Ammon's horn (tissue), 1 donor: ENCODE results near the gene PAXX.
"Not testable (repeated sequence)": the region's sequence is repeated elsewhere in the genome, so short reads cannot be mapped to it uniquely, and the experiment has no call there.

Experiments used
- DNase-seq: peaks from one replicate; pipeline ENCODE4 v3.0.0-alpha.2; 2016; ENCODE audit warnings: low spot score

The PAXX gene

DNA sequence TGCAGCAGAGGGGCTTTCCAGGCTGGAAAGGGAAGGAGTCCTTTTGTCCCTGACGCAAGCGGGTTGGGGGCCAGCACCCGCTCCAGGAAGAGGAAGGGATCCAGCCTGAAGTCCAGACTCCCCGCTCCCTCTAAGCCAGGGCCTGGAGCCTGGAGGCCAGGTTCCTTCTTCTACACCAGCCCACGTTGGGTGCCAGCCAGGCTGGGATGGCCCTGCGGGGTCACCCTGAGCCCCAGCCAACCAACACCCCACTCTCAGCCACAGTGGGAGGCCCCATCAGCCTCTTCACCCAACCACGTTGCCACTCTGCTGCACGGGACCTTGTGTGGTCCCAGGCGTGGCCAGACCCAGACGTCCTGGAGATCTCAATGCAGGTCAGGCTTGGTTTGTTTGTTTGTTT lies 40.6 kb downstream of the PAXX start:
- DNase-seq: no peak

DNA sequence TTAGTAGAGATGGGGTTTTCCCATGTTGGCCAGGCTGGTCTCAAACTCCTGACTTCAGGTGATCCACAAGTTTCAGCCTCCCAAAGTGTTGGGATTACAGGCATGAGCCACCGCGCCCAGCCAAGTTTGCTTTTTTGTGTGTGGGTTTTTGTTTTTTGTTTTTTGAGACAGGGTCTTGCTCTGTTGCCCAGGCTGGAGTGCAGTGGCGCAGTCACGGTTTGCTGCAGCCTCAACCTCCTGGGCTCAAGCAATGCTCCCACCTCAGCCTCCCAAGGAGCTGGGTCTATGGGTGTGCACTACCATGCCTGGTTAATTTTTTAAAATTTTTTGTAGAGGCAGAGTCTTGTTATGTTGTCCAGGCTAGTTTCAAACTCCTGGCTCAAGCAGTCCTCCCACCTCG lies 41.3 kb downstream of the PAXX start:
- not testable (repeated sequence) for DNase-seq

DNA sequence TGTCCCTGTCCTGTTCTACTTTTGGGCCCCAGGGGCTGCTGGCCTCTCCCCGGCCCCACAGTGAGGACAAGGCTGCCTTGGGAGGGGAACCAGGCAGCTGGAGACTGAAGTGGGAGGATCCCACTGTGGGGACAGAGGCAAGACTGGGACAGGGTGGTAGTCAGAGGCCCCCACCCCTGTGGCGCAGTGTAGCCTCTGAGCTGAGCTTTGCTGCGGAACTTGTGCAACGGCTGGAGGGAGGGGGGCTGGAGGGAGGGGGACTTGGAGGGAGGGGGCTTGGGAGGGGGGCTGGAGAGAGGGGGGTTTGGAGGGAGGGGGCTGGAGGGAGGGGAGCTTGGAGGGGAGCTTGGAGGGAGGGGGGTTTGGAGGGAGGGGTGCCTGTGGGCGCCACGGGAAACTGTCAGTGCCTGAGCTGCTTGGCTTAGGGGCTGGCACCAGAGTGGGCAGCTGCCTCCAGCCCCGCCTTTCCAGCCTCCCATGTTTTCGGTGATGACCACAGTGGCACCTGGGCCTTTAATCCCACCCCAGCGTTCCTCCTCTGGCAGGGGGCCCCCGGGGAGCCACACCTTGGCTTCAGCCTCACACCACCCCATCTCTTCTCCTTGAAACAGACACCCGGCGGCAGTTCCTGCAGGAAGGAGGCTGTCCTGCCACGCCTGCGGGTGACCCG lies 42.0 kb downstream of the PAXX start:
- DNase-seq: no peak

DNA sequence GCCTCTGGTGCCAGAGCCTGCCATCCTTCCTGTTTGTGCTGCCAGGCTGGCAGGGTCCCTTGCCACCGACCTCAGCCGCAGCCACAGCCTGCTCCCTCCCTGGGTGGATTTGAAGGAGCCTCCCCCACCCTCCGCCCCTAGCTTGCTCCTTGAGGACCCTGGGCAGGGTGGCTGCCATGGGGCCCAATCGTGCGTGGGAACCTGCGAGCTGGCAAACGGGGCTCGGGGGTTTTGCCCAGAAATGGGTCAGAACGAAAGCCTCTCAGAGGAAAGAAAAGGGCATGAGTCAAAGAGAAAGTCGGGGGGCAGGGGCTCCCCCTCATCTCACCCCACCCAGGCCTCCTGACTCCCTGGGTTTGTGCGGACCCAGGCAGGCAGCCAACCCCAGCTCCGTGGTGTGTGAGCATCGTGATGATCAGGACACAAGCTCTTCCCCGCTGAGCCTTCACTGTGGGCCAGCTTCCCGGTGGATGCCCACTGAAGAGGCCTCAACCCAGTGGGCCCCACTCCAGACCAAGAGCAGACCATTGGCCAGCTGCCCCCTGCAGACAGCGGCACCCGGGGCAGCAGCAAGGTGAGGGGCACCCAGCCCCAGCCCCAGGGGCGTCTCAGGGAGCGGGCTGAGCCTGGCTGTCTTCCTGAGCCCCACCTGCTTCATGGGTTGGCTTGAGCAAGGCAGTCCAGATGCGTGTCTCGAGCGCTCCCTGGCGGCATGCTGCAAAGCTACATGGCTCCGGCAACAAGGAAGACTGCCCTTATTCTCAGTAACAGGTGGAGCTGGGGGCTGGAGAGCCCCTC lies 42.7 kb downstream of the PAXX start:
- DNase-seq: peak; percentile 97

DNA sequence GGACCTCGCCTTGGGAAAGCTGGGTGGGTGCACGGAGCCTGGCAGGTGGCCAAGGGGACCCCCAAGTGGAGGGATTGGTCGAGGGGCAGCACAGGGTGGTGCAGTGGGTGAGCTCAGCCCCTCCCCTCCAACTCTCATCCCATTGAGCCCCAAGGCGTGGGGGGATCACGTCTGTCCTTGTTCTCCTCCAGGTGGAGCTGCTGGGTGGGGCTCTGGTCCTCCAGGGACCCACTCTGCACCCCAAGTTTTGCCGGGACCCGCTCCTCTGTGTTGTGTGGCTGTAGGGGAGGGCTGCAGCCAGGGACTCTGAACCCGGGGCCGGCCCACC lies 43.2 kb downstream of the PAXX start:
- DNase-seq: no peak

DNA sequence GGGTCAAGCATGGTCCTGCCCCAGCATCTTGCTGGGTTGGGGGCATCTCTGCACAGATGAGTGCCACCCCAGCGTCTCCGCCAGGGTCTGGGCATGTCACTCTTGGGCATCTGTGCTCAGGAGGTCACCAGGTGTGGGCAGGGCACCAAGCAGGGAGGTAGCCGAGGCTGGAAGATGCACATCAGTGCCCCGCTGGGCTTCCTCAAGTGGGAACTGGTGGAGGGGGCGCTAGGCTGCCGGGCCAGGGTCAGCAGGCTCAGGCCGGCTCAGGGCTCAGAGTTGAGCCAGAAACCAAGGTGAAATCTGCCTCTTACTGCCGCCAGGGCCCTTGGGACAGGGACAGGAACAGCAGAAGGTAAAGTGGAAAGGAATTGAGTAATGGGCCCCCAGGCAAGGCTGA lies 43.7 kb downstream of the PAXX start:
- DNase-seq: no peak

DNA sequence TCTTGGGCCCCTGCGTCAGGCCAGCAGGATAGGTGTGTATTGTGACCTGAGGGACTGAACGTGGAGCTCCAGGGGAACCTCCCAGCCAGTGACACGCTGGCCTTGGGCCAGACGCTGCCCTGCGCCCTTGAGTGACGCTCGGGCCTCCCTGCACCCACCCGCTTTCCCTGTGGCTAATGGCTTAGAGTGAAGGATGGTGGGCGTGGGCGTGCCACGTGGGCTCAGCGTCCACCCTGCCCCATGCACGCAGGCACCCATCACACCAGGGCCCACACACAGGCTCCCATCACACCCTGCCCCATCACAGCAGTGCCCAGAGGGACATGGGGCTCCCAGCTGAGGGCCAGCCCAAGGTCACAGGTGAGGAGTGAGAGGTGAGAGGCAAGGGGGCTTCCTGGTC lies 44.8 kb downstream of the PAXX start:
- DNase-seq: no peak

DNA sequence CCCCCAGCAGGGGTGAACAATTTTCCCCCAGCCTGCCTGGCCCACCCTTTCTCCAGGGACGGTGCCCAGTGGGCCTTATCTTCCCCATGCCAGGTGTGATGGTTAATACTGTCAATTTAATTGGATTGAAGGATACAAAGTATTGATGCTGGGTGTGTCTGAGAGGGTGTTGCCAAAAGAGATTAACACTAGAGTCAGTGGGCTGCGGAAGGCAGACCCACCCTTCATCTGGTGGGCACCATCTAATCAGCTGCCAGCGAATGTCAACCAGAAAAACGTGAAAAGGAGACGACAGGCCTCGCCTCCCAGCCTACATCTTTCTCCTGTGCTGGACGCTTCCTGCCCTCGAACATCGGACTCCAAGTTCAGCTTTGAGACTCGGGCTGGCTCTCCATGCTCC lies 45.3 kb downstream of the PAXX start:
- no peak for DNase-seq

DNA sequence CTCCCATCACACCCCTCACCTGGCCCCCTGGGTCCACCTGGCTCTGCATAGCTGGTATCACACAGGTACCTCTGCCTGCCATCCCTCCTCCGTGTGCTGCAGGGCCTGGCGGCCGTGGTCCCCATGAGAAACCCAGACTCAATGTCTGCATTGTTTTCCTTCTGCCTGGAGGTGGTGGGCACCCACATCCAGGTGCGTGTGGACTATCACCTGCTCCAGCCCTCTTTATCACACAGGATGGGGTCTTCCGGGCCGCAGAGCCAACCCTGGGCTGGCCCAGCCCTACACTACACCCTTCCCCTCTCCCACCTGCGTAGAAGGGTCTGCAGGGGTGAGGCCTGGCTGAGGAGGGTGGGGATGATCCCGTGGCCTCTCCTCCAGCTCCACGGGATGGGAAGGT lies 46.7 kb downstream of the PAXX start:
- DNase-seq: no peak

DNA sequence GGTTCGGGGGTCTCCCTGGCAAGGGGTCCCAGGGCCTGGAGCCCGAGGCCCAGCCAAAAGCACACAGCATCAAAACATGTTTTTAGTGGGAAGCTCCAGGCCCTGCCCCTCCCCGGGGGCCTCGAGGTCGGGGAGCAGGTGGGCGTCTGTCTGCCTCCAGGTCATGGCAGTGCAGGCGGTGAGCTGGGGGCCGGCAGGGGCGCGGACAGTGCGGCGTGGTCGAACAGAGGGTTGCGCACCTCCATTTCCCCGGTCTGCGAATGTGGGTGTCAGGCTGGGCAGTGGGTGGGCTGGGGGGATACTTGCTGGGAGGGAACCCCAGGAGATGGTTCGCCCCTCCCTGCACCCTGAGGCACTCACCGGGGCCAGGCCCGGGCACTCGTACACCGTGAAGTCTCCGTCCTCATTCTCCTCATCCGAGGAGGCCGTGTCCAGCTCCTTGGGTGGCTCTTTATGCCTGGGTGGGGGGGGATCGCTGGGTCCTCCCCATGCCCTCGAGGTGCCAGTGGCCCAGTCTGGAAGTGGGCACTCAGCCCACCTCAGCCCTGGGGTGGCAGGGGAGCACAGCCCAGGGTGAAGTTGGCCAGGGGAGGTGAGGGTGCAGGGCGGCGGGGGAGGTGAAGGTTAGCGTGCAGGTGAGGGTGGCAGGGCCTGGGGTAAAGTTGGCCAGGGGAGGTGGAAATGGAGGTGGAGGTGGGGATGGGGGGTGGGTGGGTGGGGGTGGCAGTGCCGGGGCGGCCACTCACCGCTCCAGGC lies 47.6 kb downstream of the PAXX start:
- DNase-seq: no peak

DNA sequence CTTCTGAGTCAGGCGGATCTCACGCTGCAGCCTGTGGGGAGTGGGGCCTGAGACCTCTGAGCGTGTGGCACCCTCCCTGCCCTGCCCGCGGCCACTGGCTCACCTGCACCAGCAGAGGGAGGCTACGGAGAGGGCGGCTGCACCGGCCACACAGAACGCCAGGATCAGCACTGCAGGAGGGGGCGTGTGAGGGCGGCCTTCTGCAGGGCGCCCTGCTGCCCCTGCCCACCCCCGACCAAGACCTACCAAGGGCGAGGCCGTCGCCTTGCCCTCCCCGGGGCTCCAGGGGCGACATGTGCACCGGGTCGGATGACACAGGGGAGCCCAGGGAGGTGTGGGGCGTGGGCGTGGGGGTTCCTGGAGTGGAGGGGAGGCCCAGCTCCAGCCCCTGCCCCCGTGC lies 48.3 kb downstream of the PAXX start:
- DNase-seq: no peak

DNA sequence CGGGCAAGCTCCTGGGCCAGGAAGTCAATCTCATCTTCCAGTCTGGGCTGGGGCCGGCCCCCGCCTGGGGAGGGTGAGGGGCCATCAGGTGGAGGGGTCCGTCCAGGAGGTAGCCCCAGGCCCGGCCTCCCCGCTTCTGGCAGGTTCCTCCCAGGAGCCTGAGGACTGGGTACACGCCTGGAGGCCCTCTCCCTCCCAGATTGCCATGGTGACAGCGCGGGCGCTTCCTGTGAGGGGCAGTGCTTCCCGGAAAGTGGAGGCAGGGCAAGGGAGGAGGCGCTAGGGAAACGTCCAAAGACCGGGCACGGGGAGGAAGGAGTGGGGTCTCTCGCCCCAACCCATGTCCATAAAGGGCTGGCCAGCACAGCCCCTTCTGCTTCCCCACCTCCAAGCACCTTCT lies 48.9 kb downstream of the PAXX start:
- no peak for DNase-seq

DNA sequence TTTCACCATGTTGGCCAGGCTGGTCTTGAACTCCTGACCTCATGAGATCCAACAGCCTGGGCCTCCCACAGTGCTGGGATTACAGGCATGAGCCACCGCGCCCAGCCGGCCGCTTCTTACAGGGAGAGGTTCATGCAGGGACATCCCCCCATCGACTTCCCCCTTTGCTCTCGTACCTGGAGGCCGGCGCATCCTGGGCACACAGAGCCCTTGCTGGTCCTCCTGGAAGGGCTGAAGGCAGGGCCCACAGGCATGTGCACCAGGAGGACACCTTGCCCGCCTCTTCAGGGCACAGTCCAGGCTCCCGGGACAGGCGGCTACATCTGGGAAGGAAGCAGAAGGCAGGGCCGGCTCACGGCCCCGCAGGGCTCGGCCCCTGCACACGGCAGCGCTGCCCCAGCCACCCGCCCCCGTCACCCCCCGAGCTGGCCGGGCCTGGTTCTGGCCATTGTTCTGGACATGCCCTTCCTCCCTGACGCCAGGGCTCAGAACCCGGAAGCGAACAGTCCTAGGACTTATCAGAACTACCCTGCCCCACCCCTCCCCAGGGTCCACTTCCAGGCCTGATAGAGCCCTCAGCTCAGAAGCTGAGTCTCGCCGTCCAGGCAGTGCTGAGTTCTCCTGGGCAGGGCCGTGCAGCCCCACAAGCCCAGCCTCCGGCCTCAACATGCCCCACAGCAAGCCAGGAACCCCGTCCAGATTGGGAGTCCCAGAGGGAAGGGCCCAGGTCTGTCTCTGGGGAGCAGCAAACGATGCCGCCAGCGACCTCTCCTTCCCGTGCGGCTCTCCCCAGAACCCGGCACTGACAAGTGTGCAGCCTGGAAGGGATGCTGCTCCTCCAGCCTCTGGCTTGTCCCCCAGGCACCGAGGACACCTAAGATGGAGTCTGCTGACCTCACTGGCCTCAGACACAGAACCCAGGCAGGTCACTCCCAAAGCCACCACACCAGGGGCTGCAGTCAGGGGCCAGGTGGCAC lies 50.8 kb downstream of the PAXX start:
- no peak for DNase-seq
